AG09309 (cell line): Measurements from ENCODE around the gene HPX.

Experiments used
- DNase-seq: peaks from one replicate; pipeline ENCODE4 v3.0.0-alpha.2; 2010; ENCODE audit warnings: low read depth
- H3K4me3 ChIP-seq: 2 replicates; pipeline ENCODE4 v1.5.1; 2011; ENCODE audit warnings: mild to moderate bottlenecking, low read depth, low read length, moderate library complexity; ENCODE audit not compliant: control insufficient read depth
- TF ChIP-seq, protein P1 (sequence below): IDR thresholded peaks from 2 replicates; pipeline ENCODE4 v1.5.1; 2011; ENCODE audit warnings: mild to moderate bottlenecking, low read depth, low read length, inconsistent platforms; ENCODE audit not compliant: insufficient read depth, control insufficient read depth; ENCODE audit errors: missing control alignments

HPX gene

DNA sequence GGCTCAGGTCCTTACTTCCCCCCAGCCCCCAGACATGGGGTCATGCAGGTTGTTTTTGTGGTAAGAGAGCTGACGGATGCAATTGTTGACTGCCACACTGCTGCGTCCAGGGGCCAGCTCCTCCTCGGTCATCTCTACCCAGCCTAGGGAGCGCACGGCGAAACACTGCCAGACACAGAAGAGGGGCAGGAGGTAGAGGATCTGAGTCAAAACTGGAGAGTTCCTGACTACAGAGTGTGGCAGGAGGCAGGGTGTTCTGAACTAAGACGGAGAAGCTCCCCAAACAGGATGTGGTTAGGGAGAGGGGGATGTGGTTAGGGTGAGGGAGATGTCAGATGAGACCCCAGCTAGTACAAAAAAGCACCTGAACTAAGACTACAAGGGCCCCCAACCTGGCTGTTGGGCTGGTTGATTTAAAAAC, 38.2 kb downstream of the HPX start:
- TF ChIP-seq, protein P1, sequence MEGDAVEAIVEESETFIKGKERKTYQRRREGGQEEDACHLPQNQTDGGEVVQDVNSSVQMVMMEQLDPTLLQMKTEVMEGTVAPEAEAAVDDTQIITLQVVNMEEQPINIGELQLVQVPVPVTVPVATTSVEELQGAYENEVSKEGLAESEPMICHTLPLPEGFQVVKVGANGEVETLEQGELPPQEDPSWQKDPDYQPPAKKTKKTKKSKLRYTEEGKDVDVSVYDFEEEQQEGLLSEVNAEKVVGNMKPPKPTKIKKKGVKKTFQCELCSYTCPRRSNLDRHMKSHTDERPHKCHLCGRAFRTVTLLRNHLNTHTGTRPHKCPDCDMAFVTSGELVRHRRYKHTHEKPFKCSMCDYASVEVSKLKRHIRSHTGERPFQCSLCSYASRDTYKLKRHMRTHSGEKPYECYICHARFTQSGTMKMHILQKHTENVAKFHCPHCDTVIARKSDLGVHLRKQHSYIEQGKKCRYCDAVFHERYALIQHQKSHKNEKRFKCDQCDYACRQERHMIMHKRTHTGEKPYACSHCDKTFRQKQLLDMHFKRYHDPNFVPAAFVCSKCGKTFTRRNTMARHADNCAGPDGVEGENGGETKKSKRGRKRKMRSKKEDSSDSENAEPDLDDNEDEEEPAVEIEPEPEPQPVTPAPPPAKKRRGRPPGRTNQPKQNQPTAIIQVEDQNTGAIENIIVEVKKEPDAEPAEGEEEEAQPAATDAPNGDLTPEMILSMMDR: no peak
- DNase-seq: no peak
- H3K4me3 ChIP-seq: no peak overlapping the region

GRCh38 chr11:6402061-6402470, 38.7 kb downstream of the HPX start:
- no peak for DNase-seq
- no peak overlapping the region for H3K4me3 ChIP-seq
- TF ChIP-seq, protein P1: no peak

DNA sequence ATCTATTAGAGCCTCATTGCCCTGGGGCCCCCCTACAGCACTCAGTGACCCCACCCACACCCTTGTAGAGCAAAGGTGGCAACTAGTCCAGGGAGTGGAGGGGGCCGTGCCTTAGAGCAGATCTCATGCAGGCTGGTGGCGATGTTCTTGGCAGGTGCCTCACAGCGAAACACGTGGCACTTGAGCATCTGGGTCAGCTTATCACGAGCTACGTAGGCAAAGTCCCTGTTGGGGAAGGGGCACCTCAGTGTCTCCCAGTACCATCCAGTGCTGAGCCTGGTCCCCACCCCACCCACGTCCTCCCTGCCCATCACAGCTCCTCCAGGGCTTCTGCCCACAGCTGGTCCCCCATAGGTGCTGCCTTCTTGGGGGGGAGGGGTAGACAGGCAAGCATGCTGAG, 39.3 kb downstream of the HPX start:
- no peak overlapping the region for H3K4me3 ChIP-seq
- TF ChIP-seq, protein P1: no peak
- DNase-seq: no peak

DNA sequence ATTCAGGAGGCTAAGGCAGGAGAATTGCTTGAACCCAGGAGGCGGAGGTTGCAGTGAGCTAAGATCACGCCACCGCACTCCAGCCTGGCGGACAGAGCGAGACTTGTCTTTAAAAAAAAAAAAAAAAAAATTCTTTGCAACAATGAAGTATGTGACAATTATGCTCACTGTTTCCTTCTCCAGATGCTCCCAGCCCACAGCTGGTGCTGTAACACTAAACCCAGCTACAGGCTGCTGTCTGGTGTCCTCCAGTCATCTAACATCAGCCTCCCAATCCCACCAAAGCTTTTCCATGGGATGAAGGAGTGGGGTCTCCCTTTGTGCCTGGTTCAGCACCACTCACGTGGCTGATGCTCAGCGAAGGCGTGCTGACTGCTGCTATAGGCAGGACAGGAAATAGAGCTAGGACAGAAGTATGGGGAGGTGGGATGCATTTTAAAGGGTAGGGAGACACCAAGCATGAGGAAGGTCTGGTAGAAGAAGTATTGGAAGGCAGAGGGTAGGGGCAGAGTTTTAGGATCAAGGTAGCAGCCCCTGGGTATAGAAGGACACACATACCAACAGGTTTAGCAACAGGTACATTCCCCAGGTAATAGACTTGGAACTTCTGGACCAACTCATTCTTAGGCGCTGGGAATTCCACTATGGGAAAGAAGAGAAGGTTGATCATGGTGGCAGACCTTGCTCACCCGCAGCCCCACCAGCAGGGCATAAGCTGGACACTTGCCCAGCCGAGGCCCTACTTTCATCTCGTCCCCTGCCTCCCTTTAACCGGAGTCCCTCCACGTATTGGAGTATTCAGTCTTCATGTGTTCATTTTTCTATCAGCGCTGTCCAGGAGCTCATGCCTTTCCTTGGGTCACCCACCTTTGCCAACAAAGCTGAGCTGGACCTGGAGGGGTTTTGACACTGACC, 40.1 kb downstream of the HPX start:
- H3K4me3 ChIP-seq: no peak overlapping the region
- TF ChIP-seq, protein P1: no peak
- no peak for DNase-seq

DNA sequence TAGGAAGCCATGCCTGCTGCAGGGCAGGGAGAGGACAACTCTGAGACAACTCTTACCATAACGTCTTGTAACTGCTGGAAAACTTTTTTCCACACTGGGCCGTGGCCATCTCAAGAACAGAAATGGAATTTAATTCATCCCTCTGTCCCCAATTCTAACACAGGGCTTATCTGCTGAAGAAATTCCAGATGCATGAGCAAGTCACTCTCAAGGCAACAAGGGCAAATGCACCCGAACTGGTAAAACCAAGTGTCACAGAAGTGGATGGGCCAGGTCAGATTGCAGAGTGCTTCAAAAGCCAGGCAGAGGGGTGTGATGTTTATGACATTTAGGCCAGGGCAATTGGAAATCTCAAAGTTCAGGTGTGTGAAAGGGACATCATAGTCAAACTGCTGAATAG, 43.2 kb downstream of the HPX start:
- no peak overlapping the region for H3K4me3 ChIP-seq
- DNase-seq: no peak
- TF ChIP-seq, protein P1: no peak

GRCh38 chr11:6397156-6397555, 43.6 kb downstream of the HPX start:
- no peak for DNase-seq
- no peak overlapping the region for H3K4me3 ChIP-seq
- TF ChIP-seq, protein P1: no peak
